GM18873 (cell line): ENCODE results near the gene TKT.
"Not testable (repeated sequence)": the region's sequence is repeated elsewhere in the genome, so short reads cannot be mapped to it uniquely, and the experiment has no call there.

Source experiments
- ATAC-seq: cut with Tn5 transposase; IDR thresholded peaks from one replicate; pipeline ENCODE4 v1.9.1; 2021; ENCODE audit warnings: mild to moderate bottlenecking, moderate library complexity, moderate number of reproducible peaks; ENCODE audit not compliant: unreplicated experiment, low FRiP score

The TKT gene

GRCh38 chr3:53255775-53256703, at the start of gene TKT:
TKT (minus strand) TSS chr3:53256022; CDS start chr3:53255942, 80 bp downstream.
- ATAC-seq = peak; percentile 37

- ATAC-seq = no peak
These were observed 48.1 kb upstream of the TKT start for GRCh38 chr3:53303957-53304356.

GRCh38 chr3:53303549-53303948, 47.7 kb upstream of the TKT start:
- ATAC-seq = no peak

GRCh38 chr3:53300826-53301225, 45.0 kb upstream of the TKT start:
- no peak for ATAC-seq

GRCh38 chr3:53299611-53300023, 43.8 kb upstream of the TKT start:
- ATAC-seq = not testable (repeated sequence)

- ATAC-seq = no peak
These were observed 39.6 kb upstream of the TKT start for GRCh38 chr3:53295410-53295809.

GRCh38 chr3:53293867-53294266, 38.0 kb upstream of the TKT start:
- ATAC-seq = no peak

GRCh38 chr3:53288214-53288613, 32.4 kb upstream of the TKT start:
- no peak for ATAC-seq

GRCh38 chr3:53287131-53287629, 31.4 kb upstream of the TKT start:
- ATAC-seq = no peak

GRCh38 chr3:53286727-53287126, 30.9 kb upstream of the TKT start:
- no peak for ATAC-seq

- ATAC-seq = no peak
These were observed 26.8 kb upstream of the TKT start for GRCh38 chr3:53282581-53282980.

GRCh38 chr3:53278667-53279066, 22.8 kb upstream of the TKT start:
- no peak for ATAC-seq

- ATAC-seq = no peak
These were observed 19.2 kb upstream of the TKT start for GRCh38 chr3:53274938-53275605.

GRCh38 chr3:53273146-53273670, 17.4 kb upstream of the TKT start:
- ATAC-seq = no peak

- no peak for ATAC-seq
These were observed 14.4 kb upstream of the TKT start for GRCh38 chr3:53269888-53270880.

- not testable (repeated sequence) for ATAC-seq
These were observed 13.4 kb upstream of the TKT start for GRCh38 chr3:53269193-53269592.

GRCh38 chr3:53267766-53268165, 11.9 kb upstream of the TKT start:
- no peak for ATAC-seq

GRCh38 chr3:53264718-53265117, 8.9 kb upstream of the TKT start:
- ATAC-seq = no peak

- no peak for ATAC-seq
These were observed 8.1 kb upstream of the TKT start for GRCh38 chr3:53263907-53264306.

GRCh38 chr3:53261712-53262111, 5.9 kb upstream of the TKT start:
- ATAC-seq = no peak
